HepG2 (cell line): ENCODE results near the gene AMZ2. TPM values are rescaled to one million over a fixed set of nuclear protein-coding genes. Genes with fewer than 3 reads are reported as not detected.

Experiments
- ATF7-NPFF ChIP-seq: sonication (generic); formaldehyde crosslinking; IDR thresholded peaks from 2 replicates; pipeline ENCODE4 v1.8.1; 2023; ENCODE audit warnings: mild to moderate bottlenecking, low read depth, missing genetic modification reagents, moderate library complexity
- BCL3 ChIP-seq: sonication (generic); formaldehyde crosslinking; IDR thresholded peaks from 2 replicates; pipeline ENCODE4 v1.5.1; 2020; ENCODE audit warnings: mild to moderate bottlenecking, missing genetic modification reagents, moderate library complexity
- BRF2 ChIP-seq: sonication (generic); formaldehyde crosslinking; IDR thresholded peaks from 2 replicates; pipeline ENCODE4 v1.8.1; 2022; ENCODE audit warnings: mild to moderate bottlenecking, missing genetic modification reagents
- CCDC6 ChIP-seq: sonication (generic); formaldehyde crosslinking; IDR thresholded peaks from 2 replicates; pipeline ENCODE4 v1.8.1; 2022; ENCODE audit warnings: mild to moderate bottlenecking, missing genetic modification reagents, moderate library complexity
- ELF1 ChIP-seq: sonication (generic); formaldehyde crosslinking; IDR thresholded peaks from 2 replicates; pipeline ENCODE4 v1.4.0; 2020; ENCODE audit warnings: missing genetic modification reagents
- IKZF1 ChIP-seq: fragments of 450-650 bp; IDR thresholded peaks from 2 replicates; pipeline ENCODE4 v1.7.1; 2016
- IKZF5 ChIP-seq: IDR thresholded peaks from 2 replicates; pipeline ENCODE4 v1.6.1; 2018; ENCODE audit warnings: missing genetic modification reagents, mild to moderate bottlenecking, missing compliant biosample characterization
- KDM2A ChIP-seq: sonication (generic); formaldehyde crosslinking; IDR thresholded peaks from 2 replicates; pipeline ENCODE4 v1.4.0; 2020; ENCODE audit warnings: low read depth, missing genetic modification reagents, borderline replicate concordance
- MEIS2 ChIP-seq: sonication (generic); formaldehyde crosslinking; IDR thresholded peaks from 2 replicates; pipeline ENCODE4 v1.9.0; 2021; ENCODE audit warnings: mild to moderate bottlenecking, missing genetic modification reagents
- MNT ChIP-seq: fragments of 450-650 bp; IDR thresholded peaks from 2 replicates; pipeline ENCODE4 v1.6.1; 2016
- RAD51 ChIP-seq: fragments of 450-650 bp; IDR thresholded peaks from 2 replicates; pipeline ENCODE4 v1.6.1; 2016; ENCODE audit warnings: borderline replicate concordance
- SMARCE1 ChIP-seq: fragments of 450-650 bp; IDR thresholded peaks from 2 replicates; pipeline ENCODE4 v1.6.1; 2017; ENCODE audit warnings: borderline replicate concordance
- SNAPC4 ChIP-seq: sonication (generic); formaldehyde crosslinking; IDR thresholded peaks from 2 replicates; pipeline ENCODE4 v1.4.0; 2020; ENCODE audit warnings: mild to moderate bottlenecking, missing genetic modification reagents
- SOX13 ChIP-seq, 3 experiments: fragments of 450-650 bp in 1 of 3; sonication (generic) in 1 of 3; formaldehyde crosslinking in 1 of 3; IDR thresholded peaks in 2 of 3; conservative IDR thresholded peaks in 1 of 3; 2 replicates each; pipeline versions ENCODE4 v1.5.0 to v1.6.1; 2016 to 2020; ENCODE audit warnings: antibody characterized with exemption in 1 of 3, mild to moderate bottlenecking in 1 of 3, missing compliant biosample characterization in 1 of 3, missing genetic modification reagents in 1 of 3, moderate library complexity in 1 of 3
- YEATS2 ChIP-seq: sonication (generic); formaldehyde crosslinking; IDR thresholded peaks from 2 replicates; pipeline ENCODE4 v1.4.0; 2020; ENCODE audit warnings: missing genetic modification reagents, borderline replicate concordance
- ZFAT ChIP-seq: sonication (generic); formaldehyde crosslinking; conservative IDR thresholded peaks from 2 replicates; pipeline ENCODE4 v1.8.1; 2023; ENCODE audit warnings: missing genetic modification reagents, inconsistent platforms
- ZNF264 ChIP-seq: sonication (generic); formaldehyde crosslinking; IDR thresholded peaks from 2 replicates; pipeline ENCODE4 v1.4.0; 2020; ENCODE audit warnings: missing genetic modification reagents
- ZNF30 ChIP-seq: sonication (generic); formaldehyde crosslinking; IDR thresholded peaks from 2 replicates; pipeline ENCODE4 v1.5.0; 2020; ENCODE audit warnings: mild to moderate bottlenecking, missing genetic modification reagents
- ZNF530 ChIP-seq: sonication (generic); formaldehyde crosslinking; IDR thresholded peaks from 2 replicates; pipeline ENCODE4 v1.5.0; 2020; ENCODE audit warnings: low read depth, mild to moderate bottlenecking, missing genetic modification reagents
- ZNF709 ChIP-seq: sonication (generic); formaldehyde crosslinking; IDR thresholded peaks from 2 replicates; pipeline ENCODE4 v1.5.0; 2020; ENCODE audit warnings: mild to moderate bottlenecking, missing genetic modification reagents
- polyA plus RNA-seq, 8 experiments: library from polyadenylated mRNA; depleted of rRNA in 3 of 8; stranded (reverse) in 7 of 8; unstranded in 1 of 8; fragments of >200 nt; fragmentation: Illumina TruSeq in 4 of 8; extraction: Trizol in 4 of 8; gene quantifications; 2 replicates each; pipeline versions ENCODE4 v1.2.1 to v1.2.3, GENCODE V29; 2011 to 2016; ENCODE audit warnings: low read depth in 4 of 8, missing spikeins in 1 of 8, mixed read lengths in 1 of 8; ENCODE audit not compliant: insufficient read depth in 1 of 8
- total RNA-seq, 5 experiments: library from RNA; depleted of rRNA; stranded (reverse); fragments of >200 nt; fragmentation: Illumina TruSeq; extraction: Trizol; gene quantifications; 2 replicates each; pipeline ENCODE4 v1.2.3, GENCODE V29; 2016; ENCODE audit warnings: low read depth in 1 of 5

The AMZ2 gene
- total and polyA plus RNA-seq, 2 of the 13 experiments (the other 11 are each of a cell fraction or from before 2014, with no cell fraction given) = 86.9 to 90.2 TPM

GRCh38 chr17:68205251-68205807, 42.5 kb upstream of the AMZ2 start (continued):
- TF ChIP-seq BCL3 (CRISPR knock-in tag) (no peak), SMARCE1 (no peak), IKZF5 (CRISPR knock-in tag) (peak; percentile 76), ZNF30 (CRISPR knock-in tag) (no peak), SNAPC4 (CRISPR knock-in tag) (no peak), BRF2 (peak; percentile 75; the same call in 1 of the 2 replicates), ZNF264 (CRISPR knock-in tag) (no peak), RAD51 (peak; percentile 64), CCDC6 (CRISPR knock-in tag) (peak; percentile 82; the same call in 1 of the 2 replicates), IKZF1 (no peak), ZFAT (CRISPR knock-in tag) (0 out of 2 replicates have a peak, but pooled peaks have one; percentile 23), ZNF530 (CRISPR knock-in tag) (no peak), ELF1 (CRISPR knock-in tag) (no peak; the same call in 1 of the 2 replicates), ATF7-NPFF (CRISPR knock-in tag) (peak; percentile 55), MNT (no peak), SOX13 (IDR thresholded peaks at IDR 0.05) (no peak), SOX13 (CRISPR knock-in tag; conservative IDR thresholded peaks at IDR 0.05 in 1 of 2, IDR thresholded peaks at IDR 0.05 in 1 of 2) (peak in 1 of 2 experiments; percentile 57; a peak in 2 of 4 replicates), KDM2A (CRISPR knock-in tag) (peak; percentile 99), MEIS2 (CRISPR knock-in tag) (no peak), ZNF709 (CRISPR knock-in tag) (no peak; the same call in 1 of the 2 replicates), YEATS2 (CRISPR knock-in tag) (0 out of 2 replicates have a peak, but pooled peaks have one; percentile 58)
